NCI-H748 (cell line): ENCODE measurements around the gene IRF3.

Experiments
- DNase-seq: peaks from one replicate; lab custom pipeline; 2025; ENCODE audit not compliant: unreplicated experiment; lab: John Stamatoyannopoulos, UW

IRF3 gene

GRCh38 chr19:49687566-49688316 is 22.1 kb upstream of the IRF3 start:
- no peak for DNase-seq

- no peak for DNase-seq
These were observed 21.5 kb upstream of the IRF3 start for GRCh38 chr19:49687150-49687549.

DNA sequence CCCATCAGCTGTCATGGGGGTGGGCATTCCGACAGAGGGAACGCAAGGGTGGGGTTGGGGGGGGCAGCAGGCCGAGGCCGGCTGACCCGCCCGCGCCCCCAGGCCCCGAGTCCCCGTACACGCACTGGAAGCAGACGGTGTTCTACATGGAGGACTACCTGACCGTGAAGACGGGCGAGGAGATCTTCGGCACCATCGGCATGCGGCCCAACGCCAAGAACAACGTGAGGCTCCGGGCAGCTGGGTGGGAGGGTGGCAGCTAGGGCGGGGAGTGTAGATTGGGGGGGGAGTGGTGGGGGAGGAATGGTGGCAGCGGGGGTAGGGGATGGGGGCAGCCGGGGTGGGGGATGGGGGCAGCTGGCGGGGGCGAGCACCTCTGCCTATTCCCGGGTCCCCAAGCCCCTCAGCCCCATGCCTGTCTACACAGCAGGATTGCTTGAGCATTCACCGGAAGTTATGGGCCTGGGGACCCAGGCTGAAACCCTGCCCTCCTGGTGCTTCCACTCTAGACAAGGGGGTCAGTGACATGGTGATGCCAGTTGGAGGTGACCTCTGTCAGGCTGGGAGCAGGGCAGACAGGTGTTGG is 20.9 kb upstream of the IRF3 start:
- no peak for DNase-seq

DNA sequence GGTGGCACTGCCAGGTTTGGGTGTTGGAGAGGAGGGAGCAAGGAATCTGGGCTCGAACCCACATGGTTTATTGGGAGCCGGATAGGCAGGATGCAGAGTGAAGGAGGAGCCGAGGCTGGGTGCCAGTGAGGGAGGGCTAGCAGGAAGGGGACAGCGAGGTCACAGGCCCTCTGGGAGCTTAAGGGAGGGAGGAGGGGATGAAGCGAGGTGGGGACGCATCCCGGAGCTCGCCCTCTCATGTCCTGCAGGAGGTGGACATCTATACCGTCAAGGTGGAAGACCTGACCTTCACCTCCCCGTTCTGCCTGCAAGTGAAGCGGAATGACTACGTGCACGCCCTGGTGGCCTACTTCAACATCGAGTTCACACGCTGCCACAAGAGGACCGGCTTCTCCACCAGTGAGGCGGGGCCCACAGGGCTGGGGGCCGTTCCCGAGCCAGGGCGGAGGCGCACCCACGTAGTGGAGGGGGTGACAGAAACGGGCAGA is 20.2 kb upstream of the IRF3 start:
- no peak for DNase-seq

- DNase-seq = no peak
These were observed 19.4 kb upstream of the IRF3 start for GRCh38 chr19:49684983-49685553.

GRCh38 chr19:49684251-49684982 is 18.8 kb upstream of the IRF3 start:
- no peak for DNase-seq

GRCh38 chr19:49683814-49684250 is 18.2 kb upstream of the IRF3 start:
- DNase-seq = no peak

DNA sequence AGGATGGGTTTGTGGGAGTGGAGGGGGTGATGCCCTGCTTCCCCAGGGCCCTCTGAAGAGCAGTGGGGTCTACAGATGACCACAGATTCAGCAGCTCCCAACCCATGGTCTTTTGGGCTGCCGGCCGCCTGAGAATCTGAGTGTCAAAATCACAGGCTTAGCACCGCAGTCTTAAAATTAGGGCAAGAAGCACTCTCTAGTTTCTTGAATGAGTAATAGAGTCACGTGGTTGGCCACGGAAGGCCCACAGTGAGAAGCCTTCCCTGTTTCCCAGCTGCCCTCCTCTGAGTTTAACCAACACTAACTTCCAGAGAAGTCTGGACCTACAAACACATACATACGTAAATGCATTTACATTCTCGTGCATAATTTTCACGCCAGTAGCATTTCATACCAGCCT is 16.6 kb upstream of the IRF3 start:
- no peak for DNase-seq

- no peak for DNase-seq
These were observed 16.2 kb upstream of the IRF3 start for GRCh38 chr19:49681830-49682229.

DNA sequence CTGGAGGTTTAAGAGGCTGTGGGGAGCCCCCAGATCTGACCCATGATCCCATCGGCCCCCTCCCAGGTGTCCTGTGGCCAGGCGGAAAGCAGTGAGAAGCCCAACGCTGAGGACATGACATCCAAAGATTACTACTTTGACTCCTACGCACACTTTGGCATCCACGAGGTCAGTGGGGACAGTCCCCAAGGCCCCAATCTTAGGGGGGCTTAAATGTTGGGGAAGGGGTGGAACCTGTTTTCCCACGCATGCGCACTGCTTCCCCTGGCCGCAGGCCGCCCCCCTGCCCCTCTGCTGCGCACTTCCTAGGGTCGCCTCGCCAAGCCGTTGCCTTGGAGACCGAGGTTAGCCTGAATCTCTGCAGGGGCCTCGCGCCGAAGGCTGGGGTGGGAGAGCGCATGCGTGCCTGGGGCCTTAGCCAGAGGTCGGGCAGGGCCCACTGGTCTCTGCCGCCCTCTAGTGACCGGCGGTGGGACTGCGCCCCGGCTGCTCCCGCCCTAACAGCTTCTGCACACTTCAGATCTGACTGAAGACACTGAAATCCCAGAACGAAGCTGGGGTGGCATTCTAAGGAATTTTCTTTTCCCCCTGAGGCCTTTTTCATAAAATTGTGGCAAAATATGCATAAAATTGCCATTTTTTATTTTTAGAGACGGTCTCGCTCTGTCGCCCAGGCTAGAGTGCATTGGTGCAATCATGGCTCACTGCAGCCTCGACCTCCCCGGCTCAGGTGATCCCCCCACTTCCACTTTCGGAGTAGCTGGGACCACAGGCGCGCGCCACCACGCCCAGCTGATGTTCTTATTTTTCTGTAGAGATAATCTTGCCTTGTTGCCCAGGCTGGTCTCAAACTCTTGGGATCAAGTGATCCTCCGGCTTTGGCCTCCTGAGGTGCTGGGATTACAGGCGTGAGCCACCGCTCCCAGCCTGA is 15.0 kb upstream of the IRF3 start:
- peak; percentile 94 for DNase-seq

DNA sequence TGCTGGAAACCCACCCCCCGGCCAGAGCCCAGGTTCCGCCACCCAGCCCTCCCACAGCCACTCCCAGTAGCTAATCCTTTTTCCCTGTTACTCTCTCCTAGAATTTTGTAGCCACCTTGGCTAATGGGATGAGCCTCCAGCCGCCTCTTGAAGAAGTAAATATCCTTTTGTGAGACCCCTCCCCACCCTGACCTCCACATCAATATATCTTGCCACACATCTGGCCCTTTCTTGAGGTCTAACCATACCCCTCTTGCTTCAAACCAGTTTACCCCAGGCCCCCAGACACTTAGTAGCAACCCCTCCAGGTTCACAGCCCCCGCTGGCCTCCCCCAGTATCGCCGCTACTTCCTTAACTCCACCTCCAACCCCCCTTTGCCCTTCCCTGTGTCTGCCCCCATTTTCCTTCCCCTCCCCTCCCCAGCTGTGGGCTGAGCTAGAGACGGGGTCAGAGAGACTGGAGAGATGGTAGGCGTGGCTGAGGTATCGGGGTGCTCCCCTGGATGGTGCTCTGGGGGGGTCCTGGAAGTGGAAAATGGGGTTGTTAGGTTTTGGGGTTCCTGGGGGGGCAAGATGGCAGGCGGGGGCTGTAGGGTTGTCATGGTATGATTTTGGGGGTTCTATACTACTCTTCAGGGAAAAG is 14.2 kb upstream of the IRF3 start:
- DNase-seq = no peak

DNA sequence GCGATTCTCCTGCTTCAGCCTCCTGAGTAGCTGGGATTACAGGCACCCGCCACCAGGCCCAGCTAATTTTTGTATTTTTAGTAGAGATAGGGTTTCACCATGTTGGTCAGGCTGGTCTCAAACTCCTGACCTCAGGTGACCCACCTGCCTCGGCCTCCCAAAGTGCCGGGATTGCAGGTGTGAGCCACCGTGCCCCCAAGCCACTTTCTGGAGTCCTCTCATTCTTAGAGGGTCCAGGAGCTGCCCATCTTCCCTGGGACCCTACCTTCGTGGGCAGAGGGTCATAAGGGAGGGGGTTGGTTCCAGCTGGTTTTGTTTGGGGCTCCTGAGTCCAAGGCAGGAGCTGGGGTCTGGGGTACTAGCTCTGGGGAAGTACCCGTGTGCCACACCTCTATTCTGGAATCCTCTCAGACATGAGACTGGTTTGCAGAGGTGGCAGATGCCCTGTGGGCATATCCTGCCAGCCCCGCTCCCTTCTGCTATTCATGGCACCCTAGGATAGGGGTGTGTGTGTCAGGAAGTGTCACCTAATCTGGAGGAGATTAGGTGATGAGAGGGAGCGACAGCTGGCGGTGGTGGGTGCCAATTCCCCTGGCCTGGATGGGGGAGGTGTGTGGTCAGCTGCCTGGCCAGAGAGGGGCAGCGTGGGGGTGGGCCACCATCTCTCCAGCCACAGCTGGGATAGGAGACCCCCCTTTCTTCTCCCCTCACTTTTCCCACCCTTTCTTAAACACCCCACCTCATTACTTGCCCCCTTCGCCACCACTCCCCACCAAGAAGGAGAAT is 13.5 kb upstream of the IRF3 start:
- DNase-seq = no peak

GRCh38 chr19:49677901-49678674 is 12.4 kb upstream of the IRF3 start:
- DNase-seq = peak; percentile 81

DNA sequence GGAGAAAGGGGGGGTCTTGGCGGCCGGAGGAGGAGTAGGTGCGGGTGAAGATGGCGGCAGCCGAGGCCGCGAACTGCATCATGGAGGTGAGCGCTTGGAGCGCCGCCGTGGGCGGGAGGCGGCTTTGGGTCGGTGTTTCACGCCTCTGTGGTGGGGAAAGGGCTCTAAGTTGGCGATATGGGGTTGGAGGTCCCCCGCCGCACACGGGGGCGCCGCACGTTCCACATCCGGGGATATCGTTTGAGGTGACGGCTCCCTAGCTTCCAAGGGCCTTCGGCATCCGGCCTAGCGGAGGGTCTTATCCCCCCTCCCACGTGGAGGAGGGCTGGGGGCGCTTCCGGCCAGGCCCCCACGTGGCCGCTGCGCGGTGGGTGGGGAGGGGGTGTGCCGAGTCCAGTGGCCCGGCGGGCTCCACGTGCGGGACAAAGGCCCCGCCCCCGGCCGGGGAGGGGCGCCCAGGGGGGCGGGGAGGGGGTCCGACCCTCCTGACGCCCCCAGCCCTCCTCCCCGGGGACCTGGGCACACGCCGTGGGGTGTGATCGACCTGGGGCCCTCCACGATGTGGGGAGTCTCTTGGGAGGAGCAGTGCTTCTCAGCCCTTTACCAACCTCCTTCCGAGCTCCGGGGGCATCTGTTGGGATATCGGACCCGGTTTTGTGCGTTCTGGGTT is 11.7 kb upstream of the IRF3 start, which contains the start of gene PRMT1:
TSS of gene PRMT1 (plus strand) at position 41 of the 670 bp plus-strand sequence. CDS start at position 51, 10 bp downstream.
- peak; percentile 81 for DNase-seq

DNA sequence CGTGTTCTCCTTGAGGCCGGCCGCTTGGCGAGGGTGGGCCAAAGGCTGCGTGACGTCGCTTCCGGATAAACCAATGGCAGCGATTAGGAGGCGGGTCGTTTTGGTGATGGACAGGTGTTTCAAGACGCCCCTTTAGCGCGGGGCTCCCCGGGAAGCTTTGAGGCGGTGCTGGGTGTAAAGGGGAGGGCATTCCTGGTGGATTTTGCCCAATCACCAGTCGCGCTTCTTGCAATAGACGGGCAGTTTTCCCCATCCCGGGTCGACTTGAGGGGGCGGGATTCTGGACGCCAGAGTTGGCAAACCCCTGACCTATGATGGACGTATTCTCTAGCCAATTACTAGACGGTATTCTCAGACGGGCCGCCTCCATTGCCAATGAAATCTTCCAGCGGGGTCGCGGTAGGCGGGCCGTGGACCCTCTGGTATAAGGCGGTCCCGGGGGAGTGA is 11.2 kb upstream of the IRF3 start:
- peak; percentile 100 for DNase-seq

- peak; percentile 96 for DNase-seq
These were observed 10.6 kb upstream of the IRF3 start for GRCh38 chr19:49676136-49676783.
